Psoas muscle (tissue), 8 donors: ENCODE results near the gene NOM1. TPM values are rescaled to one million over a fixed set of nuclear protein-coding genes. Genes with fewer than 3 reads are reported as not detected.
A peak's percentile ranks its signal among the peaks of the same experiment; 100 is the strongest.

ENCODE experiments used
- ATAC-seq, 4 donors: fragments of 200-7000 bp; cut with Tn5 transposase; one replicate each; pipeline ENCODE4 v1.9.1; 2020; ENCODE audit warnings: moderate library complexity in 3 of 4, mild to moderate bottlenecking in 2 of 4
- DNase-seq, 2 donors: peaks; one replicate each; pipeline ENCODE4 v3.0.0-alpha.2; 2020
- H3K27ac ChIP-seq: fragments of 200-600 bp; one replicate; pipeline ENCODE4 v1.8.0; 2022
- H3K27me3 ChIP-seq, 3 donors: fragments of 200-600 bp in 1 of 3; one replicate each; pipeline versions ENCODE4 v1.6.1 to v1.8.0; 2013 to 2022; ENCODE audit warnings: low read length in 2 of 3, mild to moderate bottlenecking in 2 of 3, moderate library complexity in 1 of 3; ENCODE audit not compliant: insufficient read depth in 3 of 3
- H3K36me3 ChIP-seq, 2 donors: fragments of 200-600 bp in 1 of 2; one replicate each; pipeline versions ENCODE4 v1.6.1 to v1.8.0; 2013 to 2022; ENCODE audit warnings: low read depth in 1 of 2, mild to moderate bottlenecking in 1 of 2, moderate library complexity in 1 of 2; ENCODE audit not compliant: insufficient read depth in 1 of 2
- H3K4me1 ChIP-seq: fragments of 200-600 bp; one replicate; pipeline ENCODE4 v1.8.0; 2022
- H3K4me3 ChIP-seq: fragments of 200-600 bp; one replicate; pipeline ENCODE4 v1.8.0; 2022; ENCODE audit warnings: mild to moderate bottlenecking
- H3K9me3 ChIP-seq: fragments of 200-600 bp; one replicate; pipeline ENCODE4 v1.8.0; 2022
- CTCF ChIP-seq: fragments of 200-600 bp; IDR thresholded peaks from one replicate; pipeline ENCODE4 v1.8.0; 2022; ENCODE audit warnings: antibody characterized with exemption
- WGBS, 3 donors: extraction: QIAGEN DNeasy Blood & Tissue Kit; methylation state at CpG; one replicate each; pipeline versions ENCODE4 v1.1.6 to v1.1.7; 2013; 5-methylcytosine and 5-hydroxymethylcytosine counted together
- intact Hi-C, 2 donors: fragments of 100-400 bp; cut with DNase I; formaldehyde crosslinking; loops; one replicate each; pipeline versions ENCODE4 v1.11.0 to v1.14.2; 2022
- polyA plus RNA-seq, 3 donors: library from polyadenylated mRNA; stranded (reverse); fragments of 200-250 nt; gene quantifications; one replicate each; pipeline ENCODE4 v1.2.3, GENCODE V29; 2013
- total RNA-seq, 4 donors: library from RNA; stranded (reverse); fragmentation: NEBNext Ultra II Directional in 2 of 4; extraction: Animal tissue kit (Norgen Biotek cat#: 25700) in 2 of 4; gene quantifications; one replicate each; pipeline versions ENCODE4 v1.2.1 to v1.2.4, GENCODE V29; 2021 to 2023
- donor health status: healthy with polysubstance abuse.
- donor health status: DM: no; HTN: no; CAD: no; lungs with moderate emphysema.
- donor health status: Bipolar disorder and iron deficiency.
- donor health status: healthy.
- donor health status: DM: yes; HTN: yes; CAD: no.
- donor health status: DM: no; HTN: no; CAD: no.
- donor health status: DM: no; HTN: no; CAD: no.
- donor health status: DM: yes; HTN: yes; CAD: no.

The NOM1 gene
- total and polyA plus RNA-seq, 7 donors, result 8.2 to 20.5 (median 14.7) TPM

- Histone ChIP-seq H3K9me3 (no peaks in the 10 kb centered on the region), H3K4me3 (peak overlapping the region; percentile 43), H3K27ac (no peak overlapping the region), H3K27me3 (peaks cover 0 to 97% (median 66%) of the 10 kb centered on the region in 3 donors), H3K4me1 (peaks cover 33% of the 10 kb centered on the region), H3K36me3 (no peaks in the 10 kb centered on the region)
- intact Hi-C loops, result no loop called here
- no peak for ATAC-seq
- no peak for TF ChIP-seq CTCF
- 5 to 6% (median 5%) methylated on average over 51 to 56 of the region's 56 CpGs for WGBS, 3 donors
- no peak for DNase-seq
These were observed 55.3 kb downstream of the NOM1 start for GRCh38 chr7:157004521-157005455.

GRCh38 chr7:157005456-157006204, 56.1 kb downstream of the NOM1 start:
- peak overlapping the region; percentile 17 for H3K4me3 ChIP-seq
- H3K27ac ChIP-seq, result no peak overlapping the region

GRCh38 chr7:157006205-157006747, 56.8 kb downstream of the NOM1 start:
- 5 to 7% (median 6%) methylated on average over 39 of the region's 39 CpGs for WGBS, 3 donors
- no peak for TF ChIP-seq CTCF
- H3K36me3 ChIP-seq, result no peaks in the 10 kb centered on the region
- no peak overlapping the region for H3K27ac ChIP-seq
- H3K4me1 ChIP-seq, result peaks cover 29% of the 10 kb centered on the region
- H3K4me3 ChIP-seq, result no peak overlapping the region
- no peaks in the 10 kb centered on the region for H3K9me3 ChIP-seq
- intact Hi-C loops, result no loop called here
- DNase-seq (peak in 1 of 2 donors; percentile 44), ATAC-seq (no peak)
- peaks cover 0 to 96% (median 74%) of the 10 kb centered on the region in 3 donors for H3K27me3 ChIP-seq

More at GRCh38 chr7:157005456-157006204, 56.1 kb downstream of the NOM1 start:
- peak in 1 of 2 donors; percentile 38 for DNase-seq
- Histone ChIP-seq H3K9me3 (no peaks in the 10 kb centered on the region), H3K36me3 (no peaks in the 10 kb centered on the region), H3K4me1 (peaks cover 28% of the 10 kb centered on the region), H3K27me3 (peaks cover 0 to 96% (median 73%) of the 10 kb centered on the region in 3 donors)
- no peak for ATAC-seq
- intact Hi-C loops, result no loop called here
- TF ChIP-seq CTCF, result no peak
- 2 to 3% (median 2%) methylated on average over 47 to 77 of the region's 77 CpGs for WGBS, 3 donors

DNA sequence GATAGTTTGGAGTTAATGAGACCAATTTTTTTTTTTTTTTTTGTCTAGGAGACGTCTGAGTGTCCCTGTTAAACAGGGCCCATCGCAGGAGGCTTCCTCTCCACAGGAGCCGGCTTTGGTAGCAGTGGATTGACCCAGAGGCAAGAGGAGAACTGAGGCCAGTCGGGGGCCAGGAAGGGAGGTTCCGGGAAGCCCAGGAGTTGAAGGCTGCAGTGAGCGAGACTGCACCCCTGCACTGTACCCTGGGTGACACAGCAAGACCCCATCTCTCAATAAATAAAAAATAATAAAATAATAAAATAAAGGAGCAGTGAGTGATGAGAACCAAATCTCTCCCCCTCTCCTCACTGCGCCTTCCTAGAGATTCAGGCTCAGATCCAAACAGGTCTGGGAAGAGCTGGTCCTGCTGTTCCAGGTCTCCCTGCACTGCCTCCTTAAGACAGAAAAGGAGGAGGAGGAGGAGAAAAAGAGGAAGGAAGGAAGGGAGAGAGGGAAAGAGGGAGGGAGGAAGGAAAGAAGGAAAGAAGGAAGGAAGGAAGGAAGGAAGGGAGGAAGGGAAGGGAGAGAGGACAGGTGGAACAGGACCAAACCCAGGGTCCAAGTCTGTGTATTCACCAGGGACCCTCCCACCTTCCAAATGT, 57.4 kb downstream of the NOM1 start:
- no peaks in the 10 kb centered on the region for H3K9me3 ChIP-seq
- no peak overlapping the region for H3K27ac ChIP-seq
- no peak for ATAC-seq
- peaks cover 31% of the 10 kb centered on the region for H3K4me1 ChIP-seq
- no peak overlapping the region for H3K4me3 ChIP-seq
- 24 to 34% (median 33%) methylated on average over 7 of the region's 7 CpGs for WGBS, 3 donors
- peaks cover 0 to 96% (median 80%) of the 10 kb centered on the region in 3 donors for H3K27me3 ChIP-seq
- no peaks in the 10 kb centered on the region for H3K36me3 ChIP-seq
- intact Hi-C loops, result no loop called here
- DNase-seq, result no peak
- no peak for TF ChIP-seq CTCF
